Stimulated activated naive CD8-positive, alpha-beta T cell treated with anti-CD3 and anti-CD28 coated beads, Interleukin-15, Interleukin-2, amounts not matched to agents 100 ng/mL and 50 ng/mL, for 24 hours (primary cell): ENCODE measurements around the gene RDX.
"Not testable (repeated sequence)": the region's sequence is repeated elsewhere in the genome, so short reads cannot be mapped to it uniquely, and the experiment has no call there.

Experiments
- H3K27ac Mint-ChIP-seq: one replicate; pipeline ENCODE4 v1.8.0; 2021; ENCODE audit warnings: mild to moderate bottlenecking, mixed read lengths
- H3K27me3 Mint-ChIP-seq: one replicate; pipeline ENCODE4 v1.8.0; 2021; ENCODE audit warnings: mixed read lengths
- H3K36me3 Mint-ChIP-seq: one replicate; pipeline ENCODE4 v1.8.0; 2021; ENCODE audit warnings: low read depth, mixed read lengths
- H3K4me1 Mint-ChIP-seq: one replicate; pipeline ENCODE4 v1.8.0; 2021; ENCODE audit warnings: low read depth, mixed read lengths
- H3K4me3 Mint-ChIP-seq: one replicate; pipeline ENCODE4 v1.8.0; 2021; ENCODE audit warnings: mild to moderate bottlenecking, mixed read lengths
- H3K9me3 Mint-ChIP-seq: one replicate; pipeline ENCODE4 v1.8.0; 2021; ENCODE audit warnings: mixed read lengths

RDX gene

GRCh38 chr11:110297076-110297725, 787 bp upstream of the RDX start:
- H3K36me3 Mint-ChIP-seq, result peaks cover 5% of the 10 kb centered on the region
- H3K4me1 Mint-ChIP-seq, result peaks cover 44% of the 10 kb centered on the region
- H3K4me3 Mint-ChIP-seq, result peak overlapping the region; percentile 62
- H3K27me3 Mint-ChIP-seq, result no peaks in the 10 kb centered on the region
- peak overlapping the region; percentile 49 for H3K27ac Mint-ChIP-seq
- H3K9me3 Mint-ChIP-seq, result peaks cover 6% of the 10 kb centered on the region

- peaks cover 47% of the 10 kb centered on the region for H3K4me1 Mint-ChIP-seq
- peaks cover 9% of the 10 kb centered on the region for H3K36me3 Mint-ChIP-seq
- peak overlapping the region; percentile 94 for H3K4me3 Mint-ChIP-seq
- H3K27me3 Mint-ChIP-seq, result no peaks in the 10 kb centered on the region
- H3K9me3 Mint-ChIP-seq, result peaks cover 6% of the 10 kb centered on the region
- H3K27ac Mint-ChIP-seq, result peak overlapping the region; percentile 92
These were observed 736 bp downstream of the RDX start for GRCh38 chr11:110295531-110296225.

- H3K27ac Mint-ChIP-seq, result peak overlapping the region; percentile 92
- H3K36me3 Mint-ChIP-seq, result peaks cover 13% of the 10 kb centered on the region
- H3K27me3 Mint-ChIP-seq, result no peaks in the 10 kb centered on the region
- H3K4me3 Mint-ChIP-seq, result peak overlapping the region; percentile 94
- H3K9me3 Mint-ChIP-seq, result peaks cover 4% of the 10 kb centered on the region
- H3K4me1 Mint-ChIP-seq, result peaks cover 47% of the 10 kb centered on the region
These were observed 1.3 kb downstream of the RDX start for GRCh38 chr11:110295086-110295485.

- no peaks in the 10 kb centered on the region for H3K27me3 Mint-ChIP-seq
- peaks cover 47% of the 10 kb centered on the region for H3K4me1 Mint-ChIP-seq
- peak overlapping the region; percentile 79 for H3K27ac Mint-ChIP-seq
- peak overlapping the region; percentile 94 for H3K4me3 Mint-ChIP-seq
- H3K36me3 Mint-ChIP-seq, result peaks cover 13% of the 10 kb centered on the region
- H3K9me3 Mint-ChIP-seq, result peaks cover 3% of the 10 kb centered on the region
These were observed 1.9 kb downstream of the RDX start for GRCh38 chr11:110294509-110294908.

- Mint-ChIP-seq H3K4me1 (peaks cover 50% of the 10 kb centered on the region), H3K27ac (no peak overlapping the region), H3K36me3 (peaks cover 13% of the 10 kb centered on the region), H3K27me3 (no peaks in the 10 kb centered on the region), H3K4me3 (peak overlapping the region; percentile 35), H3K9me3 (no peaks in the 10 kb centered on the region)
These were observed 3.0 kb downstream of the RDX start for GRCh38 chr11:110293389-110293788.

- Mint-ChIP-seq H3K4me1 (peaks cover 50% of the 10 kb centered on the region), H3K36me3 (peaks cover 13% of the 10 kb centered on the region)
- H3K27ac Mint-ChIP-seq, H3K9me3 Mint-ChIP-seq, H3K4me3 Mint-ChIP-seq, H3K27me3 Mint-ChIP-seq: not testable (repeated sequence)
These were observed 4.3 kb downstream of the RDX start for GRCh38 chr11:110292146-110292545.

- Mint-ChIP-seq H3K27ac (no peak overlapping the region), H3K36me3 (peaks cover 13% of the 10 kb centered on the region), H3K4me1 (peaks cover 45% of the 10 kb centered on the region), H3K9me3 (no peaks in the 10 kb centered on the region), H3K27me3 (no peaks in the 10 kb centered on the region), H3K4me3 (no peak overlapping the region)
These were observed 5.7 kb downstream of the RDX start for GRCh38 chr11:110290591-110291334.

GRCh38 chr11:110289472-110289871, 6.9 kb downstream of the RDX start:
- peaks cover 34% of the 10 kb centered on the region for H3K4me1 Mint-ChIP-seq
- peaks cover 13% of the 10 kb centered on the region for H3K36me3 Mint-ChIP-seq
- no peak overlapping the region for H3K27ac Mint-ChIP-seq
- H3K9me3 Mint-ChIP-seq, result no peaks in the 10 kb centered on the region
- no peaks in the 10 kb centered on the region for H3K27me3 Mint-ChIP-seq
- H3K4me3 Mint-ChIP-seq, result no peak overlapping the region

- H3K4me3 Mint-ChIP-seq, result no peak overlapping the region
- H3K27ac Mint-ChIP-seq, result no peak overlapping the region
These were observed 8.9 kb downstream of the RDX start for GRCh38 chr11:110287537-110287936.

GRCh38 chr11:110286298-110287040, 9.9 kb downstream of the RDX start:
- Mint-ChIP-seq H3K9me3 (no peaks in the 10 kb centered on the region), H3K36me3 (peaks cover 11% of the 10 kb centered on the region), H3K4me3 (no peak overlapping the region), H3K27ac (no peak overlapping the region), H3K4me1 (peaks cover 15% of the 10 kb centered on the region), H3K27me3 (no peaks in the 10 kb centered on the region)

More at GRCh38 chr11:110287537-110287936, 8.9 kb downstream of the RDX start:
- H3K27me3 Mint-ChIP-seq, result no peaks in the 10 kb centered on the region
- H3K36me3 Mint-ChIP-seq, result peaks cover 7% of the 10 kb centered on the region
- H3K4me1 Mint-ChIP-seq, result peaks cover 20% of the 10 kb centered on the region
- H3K9me3 Mint-ChIP-seq, result no peaks in the 10 kb centered on the region

GRCh38 chr11:110283862-110284261, 12.6 kb downstream of the RDX start:
- H3K4me1 Mint-ChIP-seq, result peaks cover 15% of the 10 kb centered on the region

GRCh38 chr11:110280595-110280994, 15.8 kb downstream of the RDX start:
- H3K4me3 Mint-ChIP-seq, H3K27me3 Mint-ChIP-seq, H3K9me3 Mint-ChIP-seq, H3K27ac Mint-ChIP-seq, H3K4me1 Mint-ChIP-seq: not testable (repeated sequence)
- peaks cover 44% of the 10 kb centered on the region for H3K36me3 Mint-ChIP-seq

More at GRCh38 chr11:110283862-110284261, 12.6 kb downstream of the RDX start:
- Mint-ChIP-seq H3K36me3 (peaks cover 18% of the 10 kb centered on the region), H3K9me3 (no peaks in the 10 kb centered on the region), H3K4me3 (no peak overlapping the region), H3K27ac (no peak overlapping the region), H3K27me3 (no peaks in the 10 kb centered on the region)

- H3K4me1 Mint-ChIP-seq, result no peaks in the 10 kb centered on the region
- no peak overlapping the region for H3K27ac Mint-ChIP-seq
- no peaks in the 10 kb centered on the region for H3K27me3 Mint-ChIP-seq
- no peaks in the 10 kb centered on the region for H3K9me3 Mint-ChIP-seq
- H3K4me3 Mint-ChIP-seq, result no peak overlapping the region
- H3K36me3 Mint-ChIP-seq, result peaks cover 47% of the 10 kb centered on the region
These were observed 16.5 kb downstream of the RDX start for GRCh38 chr11:110279881-110280280.

- Mint-ChIP-seq H3K27ac (no peak overlapping the region), H3K4me3 (no peak overlapping the region), H3K27me3 (no peaks in the 10 kb centered on the region), H3K9me3 (no peaks in the 10 kb centered on the region), H3K36me3 (peaks cover 63% of the 10 kb centered on the region), H3K4me1 (no peaks in the 10 kb centered on the region)
These were observed 23.5 kb downstream of the RDX start for GRCh38 chr11:110272919-110273318.
